ENCODE measurements around the gene MUC5AC.
"Not testable (repeated sequence)": the region's sequence is repeated elsewhere in the genome, so short reads cannot be mapped to it uniquely, and the experiment has no call there.

Gene MUC5AC

DNA sequence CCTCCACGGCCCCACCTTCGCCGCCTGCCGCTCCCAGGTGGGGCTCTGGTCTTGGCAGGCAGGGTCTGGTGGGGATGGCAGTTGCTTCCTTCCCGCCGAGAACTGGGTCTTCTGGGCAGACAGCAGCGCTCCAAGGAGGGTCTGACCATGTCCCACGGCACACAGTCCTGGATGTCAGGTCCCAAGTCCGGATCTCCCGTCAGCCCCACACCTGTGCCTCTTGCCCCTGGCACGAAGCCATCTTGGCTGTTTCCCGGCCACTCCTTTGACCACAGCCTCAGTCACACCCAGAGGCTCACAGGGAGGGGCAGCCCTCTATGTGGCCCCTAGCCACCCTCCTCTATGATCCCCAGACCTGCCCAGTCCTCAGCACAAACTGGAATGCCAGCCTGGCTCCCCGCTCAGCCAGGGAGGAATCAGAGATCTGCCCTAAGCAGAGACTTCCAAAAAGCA is 79.4 kb downstream of the MUC5AC start:
- DNase-seq (ENCODE audit: low read depth): no peak

DNA sequence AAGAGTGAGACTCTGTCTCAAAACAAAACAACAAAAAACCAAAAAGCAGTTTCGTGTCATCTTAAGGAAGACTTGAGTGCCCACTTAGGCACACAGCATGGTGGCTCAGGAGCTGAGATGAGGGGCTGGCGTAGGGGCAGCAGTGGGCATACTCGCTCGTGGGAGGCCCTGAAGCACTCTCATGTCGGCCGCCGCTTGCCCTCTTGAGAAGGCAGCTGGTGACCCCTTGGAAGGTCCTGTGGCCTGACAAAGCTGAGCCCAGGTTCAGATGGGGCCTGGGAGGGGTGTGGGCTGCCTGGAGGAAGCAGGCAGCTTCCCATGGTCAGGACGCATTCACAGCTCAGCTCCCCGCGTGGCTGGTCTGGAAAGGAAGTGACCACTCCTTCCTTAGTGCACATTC is 80.1 kb downstream of the MUC5AC start:
- DNase-seq (ENCODE audit: low read depth): no peak

DNA sequence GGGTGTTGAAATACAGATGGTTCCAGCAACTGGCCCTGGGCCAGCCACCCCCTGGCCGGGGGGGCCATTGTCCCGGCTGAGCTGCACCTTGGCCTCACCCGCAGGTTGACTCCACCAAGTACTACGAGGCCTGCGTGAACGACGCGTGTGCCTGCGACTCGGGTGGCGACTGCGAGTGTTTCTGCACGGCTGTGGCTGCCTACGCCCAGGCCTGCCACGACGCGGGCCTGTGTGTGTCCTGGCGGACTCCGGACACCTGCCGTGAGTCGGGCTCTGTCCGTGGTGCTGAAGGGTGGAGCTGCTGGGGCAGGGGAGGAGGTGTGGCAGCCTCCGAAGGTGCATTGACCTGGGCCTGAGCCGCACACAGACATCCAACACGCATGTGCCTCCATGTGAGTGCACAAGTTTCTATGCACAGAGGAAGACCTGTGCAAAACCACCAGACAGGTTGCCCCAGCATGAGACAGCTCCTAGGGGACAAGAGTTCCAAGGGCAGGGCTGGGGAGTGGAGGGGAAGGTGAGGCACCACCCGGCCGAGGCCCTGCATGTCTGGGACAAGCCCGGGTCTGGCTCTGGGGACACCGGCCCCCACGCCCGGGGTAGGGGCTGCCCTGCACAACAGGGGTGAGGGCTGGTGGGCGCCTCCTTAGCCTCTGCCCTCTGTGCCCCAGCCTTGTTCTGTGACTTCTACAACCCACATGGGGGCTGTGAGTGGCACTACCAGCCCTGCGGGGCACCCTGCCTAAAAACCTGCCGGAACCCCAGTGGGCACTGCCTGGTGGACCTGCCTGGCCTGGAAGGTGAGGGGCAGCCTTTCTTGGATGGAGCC is 81.2 kb downstream of the MUC5AC start:
- DNase-seq (ENCODE audit: low read depth): no peak

DNA sequence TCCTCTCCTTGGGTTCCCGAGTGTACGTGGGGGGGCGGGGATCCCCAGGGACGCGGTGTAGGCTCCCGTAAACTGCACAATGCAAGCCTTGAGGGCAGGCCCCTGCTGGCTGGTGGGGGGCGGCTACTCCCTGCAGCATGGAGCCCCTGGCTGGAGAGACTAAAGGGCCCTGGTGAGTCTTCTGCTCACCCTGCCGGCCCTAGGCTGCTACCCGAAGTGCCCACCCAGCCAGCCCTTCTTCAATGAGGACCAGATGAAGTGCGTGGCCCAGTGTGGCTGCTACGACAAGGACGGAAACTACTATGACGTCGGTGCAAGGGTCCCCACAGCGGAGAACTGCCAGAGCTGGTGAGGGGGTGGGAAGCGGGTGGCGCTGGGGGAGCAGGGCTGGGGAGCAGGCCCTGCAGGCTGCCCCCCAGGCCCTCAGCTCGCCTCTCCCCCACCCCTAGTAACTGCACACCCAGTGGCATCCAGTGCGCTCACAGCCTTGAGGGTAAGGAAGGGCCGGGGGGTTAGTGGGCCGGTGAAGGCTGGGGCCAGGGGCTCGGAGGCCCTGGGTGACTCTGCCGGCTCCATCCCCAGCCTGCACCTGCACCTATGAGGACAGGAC is 81.9 kb downstream of the MUC5AC start:
- no peak for DNase-seq (ENCODE audit: low read depth)

DNA sequence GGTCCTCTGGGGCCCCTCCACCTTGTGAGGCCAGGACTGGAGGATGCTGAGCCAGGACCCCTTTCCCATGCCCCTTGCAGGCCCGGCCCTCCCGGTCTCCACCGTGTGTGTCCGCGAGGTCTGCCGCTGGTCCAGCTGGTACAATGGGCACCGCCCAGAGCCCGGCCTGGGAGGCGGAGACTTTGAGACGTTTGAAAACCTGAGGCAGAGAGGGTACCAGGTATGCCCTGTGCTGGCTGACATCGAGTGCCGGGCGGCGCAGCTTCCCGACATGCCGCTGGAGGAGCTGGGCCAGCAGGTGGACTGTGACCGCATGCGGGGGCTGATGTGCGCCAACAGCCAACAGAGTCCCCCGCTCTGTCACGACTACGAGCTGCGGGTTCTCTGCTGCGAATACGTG is 83.0 kb downstream of the MUC5AC start:
- DNase-seq (ENCODE audit: low read depth): no peak

DNA sequence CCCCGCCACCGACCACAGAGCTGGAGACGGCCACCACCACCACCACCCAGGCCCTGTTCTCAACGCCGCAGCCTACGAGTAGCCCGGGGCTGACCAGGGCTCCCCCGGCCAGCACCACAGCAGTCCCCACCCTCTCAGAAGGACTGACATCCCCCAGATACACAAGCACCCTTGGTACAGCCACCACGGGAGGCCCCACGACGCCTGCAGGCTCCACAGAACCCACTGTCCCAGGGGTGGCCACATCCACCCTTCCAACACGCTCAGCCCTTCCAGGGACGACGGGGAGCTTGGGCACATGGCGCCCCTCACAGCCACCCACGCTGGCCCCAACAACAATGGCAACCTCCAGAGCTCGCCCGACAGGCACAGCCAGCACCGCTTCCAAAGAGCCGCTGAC is 84.0 kb downstream of the MUC5AC start:
- DNase-seq (ENCODE audit: low read depth): no peak

DNA sequence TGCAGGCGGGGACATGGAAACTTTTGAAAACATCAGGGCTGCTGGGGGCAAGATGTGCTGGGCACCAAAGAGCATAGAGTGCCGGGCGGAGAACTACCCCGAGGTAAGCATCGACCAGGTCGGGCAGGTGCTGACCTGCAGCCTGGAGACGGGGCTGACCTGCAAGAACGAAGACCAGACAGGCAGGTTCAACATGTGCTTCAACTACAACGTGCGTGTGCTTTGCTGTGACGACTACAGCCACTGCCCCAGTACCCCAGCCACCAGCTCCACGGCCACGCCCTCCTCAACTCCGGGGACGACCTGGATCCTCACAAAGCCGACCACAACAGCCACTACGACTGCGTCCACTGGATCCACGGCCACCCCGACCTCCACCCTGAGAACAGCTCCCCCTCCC is 84.5 kb downstream of the MUC5AC start:
- DNase-seq (ENCODE audit: low read depth): no peak

DNA sequence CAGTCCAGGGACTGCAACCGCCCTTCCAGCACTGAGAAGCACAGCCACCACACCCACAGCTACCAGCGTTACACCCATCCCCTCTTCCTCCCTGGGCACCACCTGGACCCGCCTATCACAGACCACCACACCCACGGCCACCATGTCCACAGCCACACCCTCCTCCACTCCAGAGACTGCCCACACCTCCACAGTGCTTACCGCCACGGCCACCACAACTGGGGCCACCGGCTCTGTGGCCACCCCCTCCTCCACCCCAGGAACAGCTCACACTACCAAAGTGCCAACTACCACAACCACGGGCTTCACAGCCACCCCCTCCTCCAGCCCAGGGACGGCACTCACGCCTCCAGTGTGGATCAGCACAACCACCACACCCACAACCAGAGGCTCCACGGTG is 85.0 kb downstream of the MUC5AC start:
- DNase-seq (ENCODE audit: low read depth): not testable (repeated sequence)

DNA sequence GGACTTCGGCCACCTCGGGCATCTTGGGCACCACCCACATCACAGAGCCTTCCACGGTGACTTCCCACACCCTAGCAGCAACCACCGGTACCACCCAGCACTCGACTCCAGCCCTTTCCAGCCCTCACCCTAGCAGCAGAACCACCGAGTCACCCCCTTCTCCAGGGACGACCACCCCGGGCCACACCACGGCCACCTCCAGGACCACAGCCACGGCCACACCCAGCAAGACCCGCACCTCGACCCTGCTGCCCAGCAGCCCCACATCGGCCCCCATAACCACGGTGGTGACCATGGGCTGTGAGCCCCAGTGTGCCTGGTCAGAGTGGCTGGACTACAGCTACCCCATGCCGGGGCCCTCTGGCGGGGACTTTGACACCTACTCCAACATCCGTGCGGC is 85.8 kb downstream of the MUC5AC start:
- DNase-seq (ENCODE audit: low read depth): not testable (repeated sequence)

DNA sequence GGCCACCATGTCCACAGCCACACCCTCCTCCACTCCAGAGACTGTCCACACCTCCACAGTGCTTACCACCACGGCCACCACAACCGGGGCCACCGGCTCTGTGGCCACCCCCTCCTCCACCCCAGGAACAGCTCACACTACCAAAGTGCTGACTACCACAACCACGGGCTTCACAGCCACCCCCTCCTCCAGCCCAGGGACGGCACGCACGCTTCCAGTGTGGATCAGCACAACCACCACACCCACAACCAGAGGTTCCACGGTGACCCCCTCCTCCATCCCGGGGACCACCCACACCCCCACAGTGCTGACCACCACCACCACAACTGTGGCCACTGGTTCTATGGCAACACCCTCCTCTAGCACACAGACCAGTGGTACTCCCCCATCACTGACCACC is 86.8 kb downstream of the MUC5AC start:
- not testable (repeated sequence) for DNase-seq (ENCODE audit: low read depth)

DNA sequence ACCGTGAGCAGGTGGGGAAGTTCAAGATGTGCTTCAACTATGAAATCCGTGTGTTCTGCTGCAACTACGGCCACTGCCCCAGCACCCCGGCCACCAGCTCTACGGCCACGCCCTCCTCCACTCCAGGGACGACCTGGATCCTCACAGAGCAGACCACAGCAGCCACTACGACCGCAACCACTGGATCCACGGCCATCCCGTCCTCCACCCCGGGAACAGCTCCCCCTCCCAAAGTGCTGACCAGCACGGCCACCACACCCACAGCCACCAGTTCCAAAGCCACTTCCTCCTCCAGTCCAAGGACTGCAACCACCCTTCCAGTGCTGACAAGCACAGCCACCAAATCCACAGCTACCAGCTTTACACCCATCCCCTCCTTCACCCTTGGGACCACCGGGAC is 88.0 kb downstream of the MUC5AC start:
- DNase-seq (ENCODE audit: low read depth): not testable (repeated sequence)

DNA sequence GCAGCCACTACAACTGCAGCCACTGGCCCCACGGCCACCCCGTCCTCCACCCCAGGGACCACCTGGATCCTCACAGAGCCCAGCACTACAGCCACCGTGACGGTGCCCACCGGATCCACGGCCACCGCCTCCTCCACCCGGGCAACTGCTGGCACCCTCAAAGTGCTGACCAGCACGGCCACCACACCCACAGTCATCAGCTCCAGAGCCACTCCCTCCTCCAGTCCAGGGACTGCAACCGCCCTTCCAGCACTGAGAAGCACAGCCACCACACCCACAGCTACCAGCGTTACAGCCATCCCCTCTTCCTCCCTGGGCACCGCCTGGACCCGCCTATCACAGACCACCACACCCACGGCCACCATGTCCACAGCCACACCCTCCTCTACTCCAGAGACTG is 88.5 kb downstream of the MUC5AC start:
- not testable (repeated sequence) for DNase-seq (ENCODE audit: low read depth)

DNA sequence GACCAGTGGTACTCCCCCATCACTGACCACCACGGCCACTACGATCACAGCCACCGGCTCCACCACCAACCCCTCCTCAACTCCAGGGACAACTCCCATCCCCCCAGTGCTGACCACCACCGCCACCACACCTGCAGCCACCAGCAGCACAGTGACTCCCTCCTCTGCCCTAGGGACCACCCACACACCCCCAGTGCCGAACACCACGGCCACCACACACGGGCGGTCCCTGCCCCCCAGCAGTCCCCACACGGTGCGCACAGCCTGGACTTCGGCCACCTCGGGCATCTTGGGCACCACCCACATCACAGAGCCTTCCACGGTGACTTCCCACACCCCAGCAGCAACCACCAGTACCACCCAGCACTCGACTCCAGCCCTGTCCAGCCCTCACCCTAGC is 89.3 kb downstream of the MUC5AC start:
- not testable (repeated sequence) for DNase-seq (ENCODE audit: low read depth)

DNA sequence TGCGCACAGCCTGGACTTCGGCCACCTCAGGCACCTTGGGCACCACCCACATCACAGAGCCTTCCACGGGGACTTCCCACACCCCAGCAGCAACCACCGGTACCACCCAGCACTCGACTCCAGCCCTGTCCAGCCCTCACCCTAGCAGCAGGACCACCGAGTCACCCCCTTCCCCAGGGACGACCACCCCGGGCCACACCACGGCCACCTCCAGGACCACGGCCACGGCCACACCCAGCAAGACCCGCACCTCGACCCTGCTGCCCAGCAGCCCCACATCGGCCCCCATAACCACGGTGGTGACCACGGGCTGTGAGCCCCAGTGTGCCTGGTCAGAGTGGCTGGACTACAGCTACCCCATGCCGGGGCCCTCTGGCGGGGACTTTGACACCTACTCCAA is 91.2 kb downstream of the MUC5AC start:
- not testable (repeated sequence) for DNase-seq (ENCODE audit: low read depth)

DNA sequence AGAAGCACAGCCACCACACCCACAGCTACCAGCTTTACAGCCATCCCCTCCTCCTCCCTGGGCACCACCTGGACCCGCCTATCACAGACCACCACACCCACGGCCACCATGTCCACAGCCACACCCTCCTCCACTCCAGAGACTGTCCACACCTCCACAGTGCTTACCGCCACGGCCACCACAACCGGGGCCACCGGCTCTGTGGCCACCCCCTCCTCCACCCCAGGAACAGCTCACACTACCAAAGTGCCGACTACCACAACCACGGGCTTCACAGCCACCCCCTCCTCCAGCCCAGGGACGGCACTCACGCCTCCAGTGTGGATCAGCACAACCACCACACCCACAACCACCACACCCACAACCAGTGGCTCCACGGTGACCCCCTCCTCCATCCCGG is 92.7 kb downstream of the MUC5AC start:
- not testable (repeated sequence) for DNase-seq (ENCODE audit: low read depth)
